HepG2 (cell line): ENCODE data around the gene U2AF1L4. TPM values are rescaled to one million over a fixed set of nuclear protein-coding genes. Genes with fewer than 3 reads are reported as not detected.
"Not testable (repeated sequence)": the region's sequence is repeated elsewhere in the genome, so short reads cannot be mapped to it uniquely, and the experiment has no call there.

Experiments used
- ATAC-seq: fragments of 200-7000 bp; cut with Tn5 transposase; 3 replicates; pipeline ENCODE4 v1.9.1; 2020; ENCODE audit warnings: mild to moderate bottlenecking, moderate library complexity
- BruUV-seq: library from RNA; stranded (reverse); fragments of 400-500 nt; replicated peaks from 2 replicates; lab custom pipeline; 2021; lab: Mats Ljungman, UMichigan
- CTCF ChIA-PET: fragments of 300-600 bp; formaldehyde crosslinking; extraction: SDS; loops from one replicate; lab custom pipeline; 2021; ENCODE audit warnings: low total read pairs, inconsistent platforms, low intra/inter-chr PET ratio; lab: Yijun Ruan, JAX
- POLR2A ChIA-PET: fragments of 350-600 bp; sonication (Branson Sonifier 250); formaldehyde crosslinking; loops from one replicate; lab custom pipeline; 2020; ENCODE audit warnings: antibody characterized with exemption, inconsistent platforms; lab: Yijun Ruan, JAX
- DNase-seq: peaks from one replicate; pipeline ENCODE4 v3.0.0-alpha.2; 2015; ENCODE audit warnings: low spot score
- FAIRE-seq: peaks from 3 replicates; lab custom pipeline; 2011; peaks lifted over from hg19 to GRCh38; lab: Jason Lieb, UNC
- H2AFZ ChIP-seq: one replicate; pipeline ENCODE4 v1.6.1; 2011; ENCODE audit warnings: low read length, inconsistent platforms
- H3K27ac ChIP-seq: fragments of 300-600 bp; 3 replicates; pipeline ENCODE4 v1.8.0; 2011; ENCODE audit warnings: mixed run types, mild to moderate bottlenecking, mixed read lengths, low read length, inconsistent platforms; ENCODE audit not compliant: insufficient read depth; ENCODE audit errors: extremely low read length
- H3K27me3 ChIP-seq, 2 experiments: fragments of 200-600 bp in 1 of 2; 2 replicates in 1 of 2; 3 replicates in 1 of 2; pipeline versions ENCODE4 v1.6.0 to v1.8.0; 2011; ENCODE audit warnings: low read length in 2 of 2, mild to moderate bottlenecking in 2 of 2, moderate library complexity in 2 of 2, inconsistent platforms in 1 of 2; ENCODE audit not compliant: insufficient read depth in 2 of 2, control insufficient read depth in 1 of 2
- H3K36me3 ChIP-seq, 2 experiments: fragments of 200-600 bp in 1 of 2; replicated peaks in 1 of 2; 2 replicates in 1 of 2; 3 replicates in 1 of 2; pipeline versions ENCODE4 v1.5.1 to v1.8.0; 2011; ENCODE audit warnings: low read length in 2 of 2, inconsistent platforms in 1 of 2; ENCODE audit not compliant: insufficient read depth in 2 of 2, control insufficient read depth in 1 of 2
- H3K4me1 ChIP-seq: 2 replicates; pipeline ENCODE4 v1.5.1; 2012; ENCODE audit warnings: low read length, inconsistent platforms; ENCODE audit not compliant: insufficient read depth
- H3K4me2 ChIP-seq: 2 replicates; pipeline ENCODE4 v1.6.0; 2011; ENCODE audit warnings: low read depth, low read length, inconsistent platforms
- H3K4me3 ChIP-seq, 3 experiments: fragments of 200-600 bp in 1 of 3; sonication (generic), shearing (Covaris generic) in 1 of 3; replicated peaks in 1 of 3; 2 replicates each; pipeline ENCODE4 v1.5.1; 2011 to 2016; ENCODE audit warnings: low read length in 3 of 3, inconsistent platforms in 2 of 3, low read depth in 2 of 3, mild to moderate bottlenecking in 2 of 3, control low read depth in 1 of 3, mixed read lengths in 1 of 3; ENCODE audit not compliant: insufficient read depth in 1 of 3
- H3K79me2 ChIP-seq: one replicate; pipeline ENCODE4 v1.6.1; 2011; ENCODE audit warnings: low read length, inconsistent platforms; ENCODE audit not compliant: insufficient read depth
- H3K9ac ChIP-seq: 2 replicates; pipeline ENCODE4 v1.6.0; 2011; ENCODE audit warnings: mild to moderate bottlenecking, low read depth, low read length, inconsistent platforms; ENCODE audit not compliant: insufficient read depth
- H3K9me3 ChIP-seq: 2 replicates; pipeline ENCODE4 v1.5.1; 2012; ENCODE audit warnings: mild to moderate bottlenecking, low read length
- H4K20me1 ChIP-seq: 2 replicates; pipeline ENCODE4 v1.6.0; 2011; ENCODE audit warnings: inconsistent platforms, mild to moderate bottlenecking, low read length, moderate library complexity; ENCODE audit not compliant: insufficient read depth
- KLF9 ChIP-seq: IDR thresholded peaks from 2 replicates; pipeline ENCODE4 v1.6.1; 2016; ENCODE audit warnings: low read depth
- MYC ChIP-seq: sonication (generic); formaldehyde crosslinking; IDR thresholded peaks from 2 replicates; pipeline ENCODE4 v1.9.0; 2021; ENCODE audit warnings: missing genetic modification reagents, borderline replicate concordance
- NPAS2 ChIP-seq: sonication (generic); formaldehyde crosslinking; IDR thresholded peaks from 2 replicates; pipeline ENCODE4 v1.8.0; 2022; ENCODE audit warnings: mild to moderate bottlenecking, missing genetic modification reagents, borderline replicate concordance
- RXRB ChIP-seq: IDR thresholded peaks from 2 replicates; pipeline ENCODE4 v1.6.1; 2016; ENCODE audit warnings: borderline replicate concordance, missing genetic modification reagents, missing compliant biosample characterization
- SMARCE1 ChIP-seq: fragments of 450-650 bp; IDR thresholded peaks from 2 replicates; pipeline ENCODE4 v1.6.1; 2017; ENCODE audit warnings: borderline replicate concordance
- ZFYVE20 ChIP-seq: sonication (generic); formaldehyde crosslinking; IDR thresholded peaks from 2 replicates; pipeline ENCODE4 v1.8.0; 2023; ENCODE audit warnings: low read depth, mild to moderate bottlenecking, moderate library complexity, missing genetic modification reagents, borderline replicate concordance
- ZGPAT ChIP-seq: IDR thresholded peaks from 2 replicates; pipeline ENCODE4 v1.6.1; 2016; ENCODE audit warnings: mild to moderate bottlenecking
- ZNF563 ChIP-seq: sonication (generic); formaldehyde crosslinking; IDR thresholded peaks from 2 replicates; pipeline ENCODE4 v1.8.0; 2022; ENCODE audit warnings: mild to moderate bottlenecking, moderate library complexity, missing genetic modification reagents
- ZNF652 ChIP-seq: IDR thresholded peaks from 2 replicates; pipeline ENCODE4 v1.6.1; 2016; ENCODE audit warnings: low read depth, borderline replicate concordance
- ZNF776 ChIP-seq: sonication (generic); formaldehyde crosslinking; IDR thresholded peaks from 2 replicates; pipeline ENCODE4 v1.4.0; 2020; ENCODE audit warnings: mild to moderate bottlenecking, missing genetic modification reagents
- WGBS: methylation state at CpG from one replicate; pipeline ENCODE4 v1.1.6; 2017; ENCODE audit warnings: low lambda C conversion rate; 5-methylcytosine and 5-hydroxymethylcytosine counted together
- in situ Hi-C: cut with HindIII; loops from 2 replicates; pipeline ENCODE4 v1.10.0; 2017; ENCODE audit warnings: low pct_unique_long_range_greater_than_20kb; ENCODE audit not compliant: extremely low pct_ligation_motif_present
- intact Hi-C: fragments of 100-400 bp; cut with micrococcal nuclease; formaldehyde crosslinking; loops from one replicate; pipeline ENCODE4 v1.10.0; 2022; ENCODE audit not compliant: unreplicated experiment
- polyA plus RNA-seq, 8 experiments: library from polyadenylated mRNA; depleted of rRNA in 3 of 8; stranded (reverse) in 7 of 8; unstranded in 1 of 8; fragments of >200 nt; fragmentation: Illumina TruSeq in 4 of 8; extraction: Trizol in 4 of 8; gene quantifications; 2 replicates each; pipeline versions ENCODE4 v1.2.1 to v1.2.3, GENCODE V29; 2011 to 2016; ENCODE audit warnings: low read depth in 4 of 8, missing spikeins in 1 of 8, mixed read lengths in 1 of 8; ENCODE audit not compliant: insufficient read depth in 1 of 8
- total RNA-seq, 5 experiments: library from RNA; depleted of rRNA; stranded (reverse); fragments of >200 nt; fragmentation: Illumina TruSeq; extraction: Trizol; gene quantifications; 2 replicates each; pipeline ENCODE4 v1.2.3, GENCODE V29; 2016; ENCODE audit warnings: low read depth in 1 of 5

The U2AF1L4 gene
- total and polyA plus RNA-seq, 2 of the 13 experiments (the other 11 are each of a cell fraction or from before 2014, with no cell fraction given): 7.9 to 15.4 TPM

- no peak for ATAC-seq
- H3K9ac ChIP-seq: no peak overlapping the region
- ChIA-PET POLR2A (no interaction called here), CTCF (no interaction called here)
- 74% methylated on average over 9 of the region's 9 CpGs for WGBS
- TF ChIP-seq NPAS2 (no peak), KLF9 (CRISPR knock-in tag) (no peak), RXRB (CRISPR knock-in tag) (no peak), MYC (no peak), ZNF563 (CRISPR knock-in tag) (no peak), ZNF652 (CRISPR knock-in tag) (no peak), ZFYVE20 (CRISPR knock-in tag) (no peak), ZNF776 (CRISPR knock-in tag) (no peak), SMARCE1 (no peak), ZGPAT (CRISPR knock-in tag) (no peak)
- TF ChIP-seq, all 625 proteins: peak for 0
- Histone ChIP-seq H2AFZ (no peak overlapping the region), H3K4me1 (peaks cover 41% of the 10 kb centered on the region), H3K9me3 (no peaks in the 10 kb centered on the region), H3K79me2 (no peaks in the 10 kb centered on the region), H3K36me3 (no peaks in the 10 kb centered on the region; a peak in 1 of 5 replicates), H4K20me1 (no peaks in the 10 kb centered on the region), H3K4me2 (no peak overlapping the region), H3K4me3 (no peak overlapping the region), H3K27me3 (no peaks in the 10 kb centered on the region), H3K27ac (no peak overlapping the region)
- intact Hi-C loops: no loop called here
- in situ Hi-C loops: no loop called here
- FAIRE-seq (no peak), DNase-seq (no peak)
- BruUV-seq: no TSS peak
Observed at GRCh38 chr19:35773020-35773806, 28.0 kb upstream of the U2AF1L4 start.

DNA sequence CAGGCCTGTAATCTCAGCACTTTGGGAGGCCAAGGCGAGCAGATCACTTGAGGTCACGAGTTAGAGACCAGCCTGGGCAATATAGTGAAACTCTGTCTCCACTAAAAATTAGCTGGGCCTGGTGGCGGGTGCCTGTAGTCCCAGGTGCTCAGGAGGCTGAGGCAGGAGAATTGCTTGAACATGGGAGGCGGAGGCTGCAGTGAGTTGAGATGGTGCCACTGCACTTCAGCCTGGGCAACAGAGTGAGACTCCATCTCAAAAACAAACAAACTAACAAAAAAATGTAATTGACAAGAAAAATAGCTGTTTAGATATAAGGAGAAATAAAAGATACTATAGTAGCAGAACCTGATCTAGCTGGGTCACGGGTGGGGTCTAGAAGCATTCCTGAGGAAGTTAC is 27.1 kb upstream of the U2AF1L4 start:
- H3K9me3 ChIP-seq, DNase-seq, FAIRE-seq, ATAC-seq, H3K36me3 ChIP-seq, CTCF ChIA-PET, H4K20me1 ChIP-seq, in situ Hi-C loops, H3K4me2 ChIP-seq, H3K4me3 ChIP-seq, H2AFZ ChIP-seq, BruUV-seq, H3K9ac ChIP-seq, H3K27me3 ChIP-seq, H3K27ac ChIP-seq, intact Hi-C loops, H3K79me2 ChIP-seq, POLR2A ChIA-PET: not testable (repeated sequence)
- WGBS: 97% methylated on average over 5 of the region's 5 CpGs
- peaks cover 41% of the 10 kb centered on the region for H3K4me1 ChIP-seq
